HG03439 (cell line): ENCODE data around the gene RASGEF1C.

Experiments used
- ATAC-seq: cut with Tn5 transposase; IDR thresholded peaks from one replicate; pipeline ENCODE4 v1.9.1; 2021; ENCODE audit warnings: mild to moderate bottlenecking, moderate library complexity; ENCODE audit not compliant: unreplicated experiment

Gene RASGEF1C

DNA sequence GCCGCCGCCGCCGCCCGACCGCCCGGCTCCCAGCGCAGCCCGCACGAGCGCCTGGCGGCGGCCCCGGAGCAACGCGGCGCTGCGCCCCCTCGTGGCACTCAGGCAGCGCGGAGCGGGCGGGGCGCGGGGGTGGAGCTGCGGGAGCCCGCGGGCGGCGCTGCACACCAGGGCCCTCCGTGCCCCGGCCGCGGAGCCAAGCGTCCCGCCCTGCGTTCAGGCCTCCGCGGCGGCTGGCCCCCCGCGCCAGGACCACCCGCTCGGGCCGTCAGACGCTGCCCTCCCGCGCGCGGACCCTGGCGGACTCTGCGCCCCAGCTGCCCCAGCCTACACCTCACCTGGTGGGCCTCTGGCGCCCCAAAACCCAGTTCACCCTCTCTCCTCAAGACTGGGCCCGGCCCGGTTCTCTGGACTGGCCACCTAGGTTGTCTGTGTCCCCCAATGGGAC, at the start of gene RASGEF1C:
TSS of gene RASGEF1C (minus strand) at position 75 of the 445 bp plus-strand sequence. CDS start 71,159 bp downstream, outside the sequence.
- no peak for ATAC-seq

DNA sequence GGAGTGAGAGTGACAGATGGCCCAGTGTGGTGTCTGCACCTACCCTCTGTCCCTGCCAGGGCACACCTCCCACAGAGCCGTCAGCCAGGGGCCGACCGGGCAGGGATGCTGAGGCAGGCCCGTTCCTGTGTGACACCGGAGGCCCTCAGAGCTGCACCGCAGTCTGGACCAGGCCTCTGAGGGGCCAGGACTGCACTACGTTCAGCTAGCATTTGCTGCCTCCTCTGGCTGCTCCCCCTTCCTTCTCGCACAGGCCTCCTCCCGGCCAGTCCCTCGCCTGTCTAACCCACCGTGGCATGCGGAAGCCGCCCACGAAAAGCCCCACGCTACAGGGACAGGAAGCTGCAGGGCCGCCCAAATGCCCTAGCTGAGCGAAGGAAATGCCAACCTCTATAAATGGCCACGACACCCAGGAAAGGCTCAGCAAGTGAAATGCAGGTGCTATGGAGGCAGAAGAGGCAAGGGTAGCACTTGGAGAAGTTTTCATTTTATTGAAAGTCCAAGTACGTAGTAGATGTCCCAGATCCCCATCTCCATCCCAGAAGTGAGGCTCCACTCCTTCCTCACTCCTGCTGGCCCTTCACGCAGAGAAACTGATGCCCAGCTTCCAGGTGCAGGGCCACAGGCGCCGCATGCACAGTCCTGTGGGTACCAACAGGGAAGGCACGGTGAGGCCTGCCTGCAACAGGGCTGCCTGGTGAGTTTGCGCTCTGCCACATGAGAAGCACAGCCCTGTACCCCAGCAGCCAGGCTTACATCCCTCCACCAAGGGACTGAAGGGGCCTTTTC, 44.2 kb upstream of the RASGEF1C start:
- no peak for ATAC-seq

DNA sequence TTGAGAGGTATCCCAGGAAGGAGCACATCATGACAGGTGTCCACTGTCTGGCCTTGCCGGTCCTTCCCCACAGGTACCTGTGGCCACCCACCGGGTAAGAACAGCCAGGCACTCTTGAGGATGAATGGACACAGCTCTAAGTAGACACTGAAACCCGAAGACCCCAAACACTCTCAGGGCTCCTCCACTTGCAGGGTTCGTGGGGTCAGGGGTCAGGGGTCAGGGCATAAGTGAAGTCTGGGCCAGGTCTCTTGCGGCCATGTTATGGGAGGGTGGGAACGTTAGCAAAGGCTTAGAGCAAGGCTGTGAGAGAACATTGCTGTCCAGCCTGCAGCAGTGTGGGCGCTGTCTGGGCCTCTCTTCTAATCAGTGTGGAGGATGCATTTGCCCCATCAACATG, 42.9 kb upstream of the RASGEF1C start:
- ATAC-seq, result no peak

DNA sequence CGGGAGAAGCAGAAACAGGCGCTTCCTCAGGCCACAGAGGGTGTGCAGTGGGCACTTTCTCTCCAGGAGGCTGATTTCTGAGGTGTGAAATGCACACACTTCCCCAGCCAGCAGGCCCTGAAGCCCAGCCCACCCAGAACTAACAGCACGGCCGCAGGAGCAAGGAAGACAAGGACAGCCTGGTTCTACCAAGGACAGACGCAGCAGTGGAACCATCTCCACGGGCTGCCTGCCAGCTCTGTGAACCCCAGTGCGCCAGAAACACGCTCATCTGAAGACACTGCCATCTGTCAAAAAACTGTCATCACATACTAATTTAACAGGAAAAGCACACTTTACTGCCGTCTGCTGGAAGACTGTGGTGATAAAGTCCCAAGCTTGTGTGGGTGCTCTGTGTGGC, 42.1 kb upstream of the RASGEF1C start:
- no peak for ATAC-seq

DNA sequence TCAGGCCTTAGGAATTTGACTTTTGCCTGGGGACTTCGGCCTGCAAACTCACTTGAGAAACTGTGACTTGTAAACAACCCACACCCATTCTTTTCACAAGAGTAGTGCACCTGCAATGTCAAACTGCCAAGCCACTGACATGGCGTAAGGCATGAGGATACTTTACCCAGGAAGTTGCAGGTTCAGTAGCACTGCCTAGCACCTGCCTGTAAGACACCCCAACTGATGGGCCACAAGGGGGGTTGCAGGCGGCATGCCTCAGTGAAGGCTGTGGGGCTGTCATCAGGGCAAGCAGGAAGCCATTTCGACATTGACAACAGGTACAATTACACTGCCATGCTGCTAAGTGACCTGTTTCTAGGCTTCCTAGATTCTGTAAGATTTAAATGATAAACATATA, 41.3 kb upstream of the RASGEF1C start:
- no peak for ATAC-seq

DNA sequence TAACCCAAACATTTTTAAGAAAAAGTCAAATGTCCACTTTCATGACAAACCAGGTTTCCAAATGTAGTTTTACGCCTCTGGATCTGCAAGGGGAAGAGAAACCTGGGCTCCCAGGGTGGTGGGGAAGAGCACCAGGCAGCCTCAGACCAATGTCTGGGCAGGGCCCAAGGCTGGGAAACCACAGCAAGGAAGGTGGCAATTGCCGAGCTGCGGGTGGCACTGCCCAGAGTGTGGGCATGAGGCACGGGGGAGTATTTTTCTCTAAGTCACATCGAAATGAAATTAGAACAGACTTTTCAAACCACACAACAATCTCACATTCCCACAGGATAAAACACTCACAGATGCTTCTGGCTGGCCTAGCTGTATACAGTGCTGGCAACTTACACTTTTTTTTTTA, 32.6 kb upstream of the RASGEF1C start:
- ATAC-seq, result no peak

DNA sequence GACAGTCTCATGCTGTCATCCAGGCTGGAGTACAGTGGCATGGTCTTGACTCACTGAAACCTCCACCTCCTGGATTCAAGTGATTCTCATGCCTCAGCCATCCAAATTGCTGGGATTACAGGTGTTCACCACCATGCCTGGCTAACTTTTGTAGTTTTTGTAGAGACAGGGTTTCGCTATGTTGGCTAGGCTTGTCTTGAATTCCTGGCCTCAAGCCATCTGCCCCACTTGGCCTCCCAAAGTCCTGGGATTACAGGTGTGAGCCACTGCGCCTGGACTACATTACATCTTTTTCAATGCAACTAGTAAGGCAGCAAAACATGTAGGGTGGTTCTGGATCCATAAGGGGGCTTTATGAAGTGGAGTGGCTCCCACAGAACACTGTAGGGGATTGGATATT, 29.6 kb upstream of the RASGEF1C start:
- no peak for ATAC-seq

DNA sequence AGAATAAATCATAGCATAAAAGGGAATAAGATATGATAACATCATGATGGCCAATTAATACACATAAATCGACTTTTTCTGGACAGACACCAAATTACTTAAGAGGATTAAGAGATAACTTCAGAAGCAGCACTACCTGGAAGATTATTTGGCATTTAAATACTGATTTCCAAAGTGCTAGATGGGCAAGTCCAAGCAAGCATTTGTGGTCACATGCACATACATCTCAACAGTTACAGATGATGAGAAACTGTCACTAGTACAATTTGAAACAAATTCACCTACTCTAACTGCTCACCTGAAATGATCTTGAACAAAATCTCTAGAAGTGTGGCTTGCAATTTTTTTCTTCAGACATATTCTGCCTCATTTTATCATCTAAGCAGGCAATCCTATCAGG, 26.8 kb upstream of the RASGEF1C start:
- ATAC-seq, result no peak

DNA sequence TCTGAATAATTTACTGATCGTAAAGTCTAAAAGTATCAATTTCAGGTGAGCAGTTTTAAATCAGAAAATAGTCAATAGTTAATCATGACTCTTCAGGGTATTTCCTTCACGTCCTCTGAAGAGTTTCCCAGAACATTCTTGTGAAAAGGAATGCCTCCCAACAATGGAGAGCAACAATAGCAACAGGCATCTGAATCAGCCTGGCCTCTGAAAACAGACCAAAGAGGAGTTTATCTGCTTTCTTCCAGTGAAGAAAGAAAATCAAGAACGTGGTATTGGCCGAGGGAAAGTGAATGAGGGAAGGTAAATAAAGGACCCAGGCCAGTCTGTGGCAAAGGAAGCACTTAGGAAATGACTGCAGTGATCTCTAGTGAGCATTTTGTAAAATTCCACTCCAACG, 26.1 kb upstream of the RASGEF1C start:
- ATAC-seq, result no peak

DNA sequence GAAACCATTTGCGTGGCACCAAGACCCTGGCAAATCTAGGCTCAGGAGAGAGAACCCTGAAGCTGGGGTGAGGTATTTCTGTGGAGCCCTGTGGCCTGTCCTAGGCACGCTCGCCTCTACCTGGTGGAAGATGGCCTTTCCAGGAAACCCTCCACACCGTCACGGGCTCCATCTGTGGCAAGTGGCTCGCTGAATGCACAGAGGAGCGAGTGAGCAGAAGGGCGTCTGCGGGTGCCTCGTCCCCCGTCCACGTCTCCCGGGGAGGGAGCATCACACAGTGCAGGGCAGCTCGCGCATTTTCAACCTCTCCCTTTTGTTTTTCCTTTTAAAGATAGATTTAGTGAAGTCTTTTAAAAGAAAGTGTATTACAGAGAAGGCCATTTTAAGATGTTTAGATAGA, 25.3 kb upstream of the RASGEF1C start:
- no peak for ATAC-seq

DNA sequence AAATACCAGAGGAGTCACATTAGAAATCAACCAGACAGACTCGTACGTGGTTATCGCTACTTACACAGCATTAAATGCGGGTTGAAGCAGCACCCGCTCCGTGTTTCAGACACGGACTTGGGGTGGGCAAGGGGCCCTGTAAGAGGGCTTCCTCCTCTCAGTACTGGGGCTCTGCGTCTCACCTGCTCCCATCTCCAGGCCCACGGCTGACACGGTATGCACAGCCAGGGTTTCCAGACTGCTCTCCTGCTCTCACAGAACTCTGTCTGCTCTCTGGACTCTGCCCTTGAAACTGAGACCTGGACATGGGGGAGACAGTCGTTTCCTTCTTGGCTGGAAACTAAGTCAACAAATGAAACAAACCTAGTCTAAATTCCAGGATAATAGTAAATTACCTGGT, 24.7 kb upstream of the RASGEF1C start:
- no peak for ATAC-seq

DNA sequence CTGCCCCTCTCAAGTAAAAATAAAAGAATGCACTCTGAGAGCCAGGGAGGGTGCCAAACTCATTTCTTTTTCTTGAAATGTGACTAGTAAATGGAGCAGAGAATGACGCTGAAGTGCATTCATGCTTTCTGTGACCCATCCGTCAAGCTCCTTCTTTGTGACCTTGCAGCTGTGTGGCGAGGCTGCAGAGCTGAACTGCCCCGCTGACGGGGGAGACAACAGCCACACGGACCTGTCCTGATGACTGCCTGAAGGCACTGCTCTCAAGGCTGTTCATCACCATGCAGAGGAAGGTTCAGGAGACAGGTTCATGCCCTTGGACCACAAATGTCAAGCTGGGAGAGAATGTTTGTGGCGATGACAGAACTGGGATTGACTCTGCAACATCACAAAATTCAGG, 21.0 kb upstream of the RASGEF1C start:
- ATAC-seq, result no peak

DNA sequence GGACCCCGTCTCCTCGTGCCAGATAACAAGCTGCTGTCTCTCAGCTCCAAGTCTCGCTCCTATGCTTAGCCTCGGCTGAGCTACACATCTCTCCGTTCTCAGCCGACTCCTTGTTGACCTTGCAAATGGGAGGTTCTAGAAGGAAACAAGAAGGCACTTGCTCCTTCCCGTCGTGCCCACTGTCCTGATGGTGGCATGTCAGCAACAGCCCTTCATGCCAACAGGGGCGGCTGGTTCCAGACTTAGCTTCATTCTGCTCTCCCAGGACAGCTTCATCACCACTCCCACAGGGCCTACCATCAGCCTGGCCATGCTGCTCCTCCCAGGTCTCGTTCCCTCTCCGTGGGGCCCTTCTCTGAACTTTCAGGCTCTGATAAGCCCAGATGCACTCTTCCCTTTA, 13.0 kb upstream of the RASGEF1C start:
- ATAC-seq, result no peak

DNA sequence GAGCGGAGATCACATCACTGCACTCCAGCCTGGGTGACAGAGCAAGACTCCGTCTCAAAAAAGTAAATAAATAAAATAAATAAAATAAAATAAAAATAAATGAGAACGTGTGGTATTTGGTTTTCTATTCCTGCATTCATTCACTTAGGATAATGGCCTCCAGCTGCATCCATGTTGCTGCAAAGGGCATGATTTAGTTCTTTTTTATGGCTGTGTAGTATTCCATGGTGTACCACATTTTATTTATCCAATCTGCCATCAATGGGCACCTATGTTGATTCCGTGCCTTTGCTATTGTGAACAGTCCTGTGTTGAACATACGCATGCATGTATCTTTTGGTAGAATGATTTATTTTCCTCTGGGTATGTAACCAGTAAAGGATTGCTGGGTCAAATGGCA, 8.8 kb upstream of the RASGEF1C start:
- no peak for ATAC-seq

DNA sequence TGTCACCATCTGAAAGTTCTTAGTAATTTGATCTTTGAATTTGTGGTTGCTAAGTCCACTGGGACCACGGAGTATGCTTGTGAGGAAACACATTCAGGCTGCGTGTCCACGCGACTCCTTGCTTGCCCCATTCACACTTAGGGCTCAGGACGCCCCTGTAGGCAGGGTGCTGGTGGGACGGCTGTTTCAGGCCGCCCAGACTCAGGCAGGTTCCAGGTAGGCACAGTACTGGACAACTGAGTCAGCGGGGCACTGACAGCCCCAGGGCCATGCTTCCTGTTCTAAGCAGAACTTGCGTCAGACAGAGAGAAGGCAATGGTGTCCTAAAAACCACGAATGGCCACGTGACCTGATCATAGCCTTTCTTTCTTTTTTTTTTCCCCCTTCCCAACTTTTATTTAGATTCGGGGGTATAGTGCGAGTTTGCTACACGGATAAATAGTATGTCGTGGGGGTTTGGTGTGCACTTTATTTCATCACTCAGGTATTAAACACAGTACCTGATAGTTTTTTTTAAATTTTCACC, 7.7 kb upstream of the RASGEF1C start:
- ATAC-seq, result no peak

DNA sequence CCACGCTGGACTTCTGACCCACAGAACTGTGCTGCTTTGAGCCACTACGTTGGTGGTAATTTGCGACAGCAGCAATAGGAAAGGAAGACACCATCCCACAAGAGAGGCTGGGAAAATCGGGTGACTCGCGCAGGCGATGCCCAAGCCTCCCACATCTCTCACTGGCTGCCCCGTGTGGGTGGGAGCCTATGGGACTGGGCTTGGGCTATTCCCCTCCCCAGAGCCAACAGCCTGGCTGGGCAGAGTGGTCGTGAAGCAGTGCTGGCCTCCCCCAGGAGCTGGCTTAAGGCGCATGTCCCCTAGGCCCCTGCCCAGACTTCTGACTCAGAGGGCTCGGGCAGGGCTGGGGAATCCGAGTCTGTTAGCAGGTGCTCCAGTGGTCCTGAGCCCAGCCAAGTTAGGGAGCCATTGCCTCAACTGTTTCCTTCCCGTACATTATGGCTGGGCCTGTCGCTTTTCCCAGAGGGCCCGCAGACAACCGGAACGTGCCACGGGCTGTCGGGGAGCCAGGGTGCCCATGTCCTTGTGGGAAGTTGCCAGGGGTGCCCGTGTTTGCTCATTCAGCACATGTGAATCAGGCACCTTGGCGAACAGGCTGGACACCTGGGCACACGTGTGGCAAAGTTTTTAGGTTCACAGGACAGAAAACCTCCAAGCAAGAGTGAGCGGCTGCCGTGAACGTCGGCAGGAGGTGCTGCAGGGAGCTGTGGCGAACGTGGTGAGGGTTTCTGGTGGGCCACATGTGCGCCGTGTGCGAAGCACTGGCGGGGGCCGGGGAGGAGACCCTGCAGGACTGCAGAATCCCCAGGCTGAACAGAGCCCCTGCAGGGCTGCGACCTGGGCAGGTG, 7.0 kb upstream of the RASGEF1C start:
- ATAC-seq, result no peak

DNA sequence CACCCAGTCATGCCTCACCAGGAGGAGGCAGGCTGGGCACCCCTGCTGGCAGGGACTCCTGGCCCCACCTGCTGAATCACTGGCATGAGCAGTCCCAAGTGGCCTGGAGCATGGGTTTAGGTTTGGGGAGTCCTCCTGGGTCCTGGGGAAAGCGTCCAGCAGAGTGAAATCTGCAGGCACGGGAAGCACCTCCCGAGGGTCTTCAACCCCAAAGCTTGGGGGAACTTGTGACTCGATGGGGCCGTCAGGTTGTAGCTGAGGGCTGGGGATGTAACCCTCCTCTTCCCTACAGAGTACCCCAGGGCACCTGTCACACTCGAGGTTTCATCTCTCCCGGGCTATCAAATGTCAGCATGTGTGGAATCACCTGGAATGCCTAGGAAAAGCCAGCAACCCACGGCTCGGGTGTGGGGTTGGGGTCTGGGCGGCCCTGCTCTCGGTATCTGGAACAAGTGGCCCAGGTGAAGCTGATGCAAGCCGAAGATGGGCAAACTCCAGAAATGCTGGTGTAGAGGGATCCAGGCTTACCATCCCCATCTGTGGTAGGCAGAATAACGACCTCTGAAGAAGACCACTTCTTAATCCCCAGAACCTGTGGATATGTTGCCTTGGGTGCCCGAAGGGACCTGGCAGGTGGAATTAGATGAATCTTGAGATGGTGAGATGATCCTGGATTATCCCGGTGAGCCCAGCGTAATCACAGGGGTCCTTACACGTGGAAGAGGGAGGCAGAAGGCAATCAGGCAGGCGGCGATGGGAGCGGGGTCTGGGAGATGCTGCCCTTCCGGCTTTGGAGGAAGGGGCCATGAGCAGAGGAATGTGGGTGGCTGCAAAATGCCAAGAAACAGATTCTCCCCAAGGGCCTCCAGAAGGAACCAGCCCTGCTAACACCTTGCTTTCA, 6.1 kb upstream of the RASGEF1C start:
- ATAC-seq, result no peak

DNA sequence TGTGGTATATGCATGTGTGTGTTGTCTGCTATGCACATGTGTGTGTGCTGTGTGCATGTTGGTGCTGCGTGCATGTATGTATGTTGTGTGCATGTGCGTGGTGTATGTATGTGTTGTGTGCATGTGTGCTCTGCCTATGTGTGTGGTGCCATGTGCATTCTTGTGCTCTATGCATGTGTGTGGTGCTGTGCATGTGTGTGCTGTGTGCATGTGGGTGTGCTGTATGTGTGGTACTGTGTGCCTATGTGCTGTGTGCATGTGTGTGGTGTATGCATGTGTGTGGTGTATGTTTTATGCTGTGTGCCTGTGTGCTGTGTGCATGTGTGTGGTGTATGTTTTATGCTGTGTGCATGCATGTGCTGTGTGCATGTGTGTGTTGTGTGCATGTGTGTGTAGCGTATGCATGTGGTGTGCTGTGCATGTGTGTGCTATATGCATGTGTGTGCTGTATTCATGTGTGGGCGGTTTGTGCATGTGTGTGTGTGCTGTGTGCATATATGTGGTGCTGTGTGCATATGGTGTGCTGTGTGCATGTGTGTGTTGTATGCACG, 4.7 kb upstream of the RASGEF1C start:
- ATAC-seq, result no peak

DNA sequence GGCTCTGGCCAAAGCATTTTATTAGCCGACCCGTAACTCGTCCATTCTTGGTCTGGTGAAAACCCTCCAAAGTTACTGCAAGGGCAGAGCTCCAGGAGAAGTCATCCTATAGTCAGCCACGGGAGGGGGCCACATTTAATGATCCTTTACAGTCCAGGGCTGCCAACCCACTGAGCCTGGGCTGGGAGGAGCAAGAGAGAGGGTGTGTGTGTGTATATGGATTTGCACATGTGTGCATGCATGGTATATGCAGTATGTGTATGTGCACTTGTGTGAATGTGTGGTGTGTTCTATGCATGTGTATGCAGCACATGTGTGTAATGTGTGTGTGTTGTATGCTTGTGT, 4.2 kb upstream of the RASGEF1C start:
- no peak for ATAC-seq

DNA sequence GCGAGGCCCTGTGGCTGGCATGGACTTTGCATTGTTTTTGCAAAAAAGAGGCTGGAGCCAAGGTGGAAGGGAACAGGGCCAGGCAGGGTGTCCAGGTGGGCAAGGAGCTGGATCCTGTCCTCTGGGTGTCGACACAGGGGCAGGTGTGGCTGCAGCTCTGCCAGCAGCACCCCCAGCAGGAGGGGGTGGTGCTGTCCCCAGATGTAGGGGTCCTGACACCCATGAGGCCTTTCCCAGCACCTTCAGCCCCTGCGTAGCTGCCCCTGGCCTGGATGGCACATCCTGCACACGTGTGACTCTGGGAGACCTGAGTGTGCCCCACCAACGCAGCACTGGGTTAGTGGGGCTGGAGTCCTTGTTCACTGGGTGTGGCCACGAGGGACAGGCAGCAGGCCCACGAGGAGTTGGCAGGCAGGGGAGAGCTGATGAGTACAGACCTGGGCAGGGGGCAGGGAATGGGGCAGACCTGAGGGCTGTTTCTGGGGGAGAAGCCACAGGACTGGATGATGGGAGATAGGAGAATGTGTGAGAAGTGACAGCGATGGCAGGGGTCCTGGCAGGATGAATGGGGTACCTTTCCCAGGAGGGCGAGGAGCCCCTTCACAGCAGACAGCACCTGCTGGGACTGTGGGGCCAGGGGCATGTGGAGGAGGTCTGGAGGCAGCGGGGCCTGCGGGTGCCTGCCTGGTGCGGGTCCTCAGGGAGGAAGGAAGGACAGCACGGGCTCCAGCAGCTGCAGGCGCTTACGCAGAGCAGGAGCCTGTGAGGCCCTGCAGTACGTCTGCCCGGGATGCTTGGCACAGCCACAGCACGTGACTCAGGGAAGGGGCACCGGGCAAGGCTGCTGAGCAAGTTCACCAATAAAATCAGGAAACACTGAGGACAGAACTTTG, 3.6 kb upstream of the RASGEF1C start:
- no peak for ATAC-seq
